ENCODE measurements around the gene ASGR2. TPM values are rescaled to one million over a fixed set of nuclear protein-coding genes. Genes with fewer than 3 reads are reported as not detected.
"Not testable (repeated sequence)": the region's sequence is repeated elsewhere in the genome, so short reads cannot be mapped to it uniquely, and the experiment has no call there.

Gene ASGR2
- polyA plus RNA-seq, 3 donors, result 0.89 to 2.6 (median 2.1) TPM

DNA sequence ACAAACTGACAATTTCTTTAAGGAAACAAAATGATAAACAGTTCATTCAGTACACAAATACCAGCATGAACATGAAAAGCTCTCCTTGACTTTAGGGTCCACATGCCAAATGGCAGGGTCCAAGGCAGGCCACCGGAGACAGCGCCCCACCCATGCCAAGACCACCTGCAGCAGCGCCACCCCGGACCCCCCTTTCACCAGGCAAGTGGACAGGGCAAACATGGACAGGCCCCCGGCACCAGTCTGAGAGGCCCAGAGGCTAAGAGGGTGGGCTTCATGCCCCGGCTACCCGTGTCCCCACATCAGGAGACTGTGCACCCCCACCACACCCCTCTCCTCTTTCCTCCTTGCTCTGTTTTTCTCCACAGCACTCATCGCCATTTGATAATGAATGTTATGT is 14.7 kb upstream of the ASGR2 start:
- DNase-seq (ENCODE audit: extremely low read depth in 1 of 11, low read depth in 9 of 11, low spot score in 4 of 11), result no peak

DNA sequence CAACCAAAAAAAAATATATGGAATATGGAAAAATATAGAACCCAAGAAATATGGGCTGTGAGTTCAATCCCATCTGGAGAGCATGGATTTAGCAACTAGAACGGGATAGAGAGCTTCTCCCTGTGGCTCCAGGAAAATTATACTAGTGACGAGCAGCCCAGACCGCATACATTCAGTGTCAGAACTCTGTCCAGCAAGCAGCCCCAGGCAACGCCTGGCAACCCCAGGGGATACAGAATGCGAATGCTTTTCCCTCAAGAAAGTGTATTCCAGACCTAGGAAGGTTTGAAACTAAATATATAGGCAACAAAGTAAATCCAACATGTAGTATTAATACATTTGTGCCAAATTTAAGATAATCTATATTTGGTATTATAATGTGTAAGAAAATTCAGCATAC is 13.5 kb upstream of the ASGR2 start:
- no peak for DNase-seq (ENCODE audit: extremely low read depth in 1 of 11, low read depth in 9 of 11, low spot score in 4 of 11)

DNA sequence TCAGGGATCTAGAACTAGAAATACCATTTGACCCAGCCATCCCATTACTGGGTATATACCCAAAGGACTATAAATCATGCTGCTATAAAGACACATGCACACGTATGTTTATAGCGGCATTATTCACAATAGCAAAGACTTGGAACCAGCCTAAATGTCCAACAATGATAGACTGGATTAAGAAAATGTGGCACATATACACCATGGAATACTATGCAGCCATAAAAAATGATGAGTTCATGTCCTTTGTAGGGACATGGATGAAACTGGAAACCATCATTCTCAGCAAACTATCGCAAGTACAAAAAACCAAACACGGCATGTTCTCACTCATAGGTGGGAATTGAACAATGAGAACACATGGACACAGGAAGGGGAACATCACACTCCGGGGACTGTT is 12.9 kb upstream of the ASGR2 start:
- DNase-seq (ENCODE audit: extremely low read depth in 1 of 11, low read depth in 9 of 11, low spot score in 4 of 11), result not testable (repeated sequence)

DNA sequence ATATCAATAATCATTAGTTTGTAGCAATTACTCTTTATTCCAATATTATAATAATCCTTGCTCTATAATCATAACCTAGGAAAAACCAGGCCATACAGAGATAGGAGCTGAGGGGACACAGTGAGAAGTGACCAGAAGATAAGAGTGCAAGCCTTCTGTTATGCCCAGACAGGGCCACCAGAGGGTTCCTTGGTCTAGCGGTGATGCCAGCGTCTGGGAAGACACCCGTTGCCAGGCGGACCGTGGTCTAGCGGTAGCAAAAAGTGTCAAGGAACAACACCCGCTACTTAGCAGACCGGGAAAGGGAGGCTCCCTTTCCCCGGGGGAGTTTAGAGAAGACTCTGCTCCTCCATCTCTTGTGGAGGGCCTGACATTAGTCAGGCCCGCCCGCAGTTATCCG is 11.8 kb upstream of the ASGR2 start:
- not testable (repeated sequence) for DNase-seq (ENCODE audit: extremely low read depth in 1 of 11, low read depth in 9 of 11, low spot score in 4 of 11)

- no peak for DNase-seq (ENCODE audit: extremely low read depth in 1 of 11, low read depth in 9 of 11, low spot score in 4 of 11)
Measured at GRCh38 chr17:7124923-7125322, 10.3 kb upstream of the ASGR2 start.

DNA sequence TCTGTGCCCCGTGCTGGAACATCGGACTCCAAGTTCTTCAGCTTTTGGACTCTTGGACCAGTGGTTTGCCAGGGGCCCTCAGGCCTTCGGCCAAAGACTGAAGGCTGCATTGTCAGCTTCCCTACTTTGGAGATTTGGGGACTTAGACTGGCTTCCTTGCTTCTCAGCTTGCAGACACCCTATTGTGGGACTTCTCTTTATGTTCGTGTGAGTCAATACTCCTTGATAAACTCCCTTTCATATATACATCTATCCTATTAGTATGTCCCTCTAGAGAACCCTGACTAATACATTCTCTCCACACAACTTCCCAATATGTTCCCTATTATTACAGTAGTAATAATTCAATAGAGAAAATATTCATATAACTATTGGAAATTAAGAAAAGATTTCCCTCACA is 9.2 kb upstream of the ASGR2 start:
- no peak for DNase-seq (ENCODE audit: extremely low read depth in 1 of 11, low read depth in 9 of 11, low spot score in 4 of 11)

DNA sequence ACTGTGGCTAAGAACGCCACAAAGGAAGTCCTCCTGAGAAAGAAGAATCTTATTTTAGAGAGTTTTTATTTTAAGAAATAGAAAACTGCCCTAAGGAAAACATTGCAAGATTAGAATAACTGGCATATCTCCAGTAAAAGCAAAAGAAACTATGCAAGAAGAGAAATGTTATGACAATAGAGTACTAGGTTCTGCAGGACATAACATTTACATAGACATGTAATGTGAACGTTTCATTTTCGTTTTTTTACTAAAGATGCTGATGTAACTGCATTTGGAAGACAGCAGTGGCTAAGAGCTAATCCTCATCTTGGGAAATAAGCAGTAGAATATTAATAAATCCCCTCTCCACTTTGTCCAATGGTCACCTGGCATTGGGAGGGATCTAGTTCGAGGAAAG is 7.8 kb upstream of the ASGR2 start:
- DNase-seq (ENCODE audit: extremely low read depth in 1 of 11, low read depth in 9 of 11, low spot score in 4 of 11), result no peak

DNA sequence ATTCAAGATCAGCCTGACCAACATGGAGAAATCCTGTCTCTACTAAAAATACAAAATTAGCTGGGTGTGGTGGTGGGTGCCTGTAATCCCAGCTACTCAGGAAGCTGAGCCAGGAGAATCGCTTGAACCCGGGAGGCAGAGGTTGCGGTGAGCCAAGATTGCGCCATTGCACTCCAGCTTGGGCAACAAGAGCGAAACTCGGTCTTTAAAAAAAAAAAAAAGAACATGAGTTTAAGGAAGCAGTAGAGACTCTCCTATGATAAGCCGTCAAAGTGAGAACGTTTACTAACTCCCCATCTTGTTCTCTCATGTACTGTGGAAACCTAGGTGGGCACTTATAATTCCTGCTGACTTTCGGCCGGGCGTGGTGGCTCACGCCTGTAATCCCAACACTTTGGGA is 6.0 kb upstream of the ASGR2 start:
- not testable (repeated sequence) for DNase-seq (ENCODE audit: extremely low read depth in 1 of 11, low read depth in 9 of 11, low spot score in 4 of 11)

DNA sequence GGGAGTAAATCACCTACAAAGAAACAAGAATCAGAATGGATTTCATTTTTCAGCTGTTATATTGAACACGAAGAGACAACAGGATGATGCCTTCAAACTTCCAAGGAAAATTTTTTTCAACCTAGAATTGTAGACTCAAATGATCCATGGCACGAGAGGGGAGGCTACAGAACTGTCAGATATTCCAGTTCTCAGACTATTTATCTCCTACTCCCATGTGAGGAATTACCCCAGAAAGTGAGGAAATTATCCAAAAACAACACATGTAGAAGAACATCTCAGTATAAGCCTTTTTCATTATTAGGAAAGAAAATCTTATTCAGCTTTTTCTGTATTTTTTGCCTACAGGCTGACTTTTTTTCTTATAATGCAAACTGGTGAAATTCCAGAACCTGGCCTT is 5.5 kb upstream of the ASGR2 start:
- no peak for DNase-seq (ENCODE audit: extremely low read depth in 1 of 11, low read depth in 9 of 11, low spot score in 4 of 11)

DNA sequence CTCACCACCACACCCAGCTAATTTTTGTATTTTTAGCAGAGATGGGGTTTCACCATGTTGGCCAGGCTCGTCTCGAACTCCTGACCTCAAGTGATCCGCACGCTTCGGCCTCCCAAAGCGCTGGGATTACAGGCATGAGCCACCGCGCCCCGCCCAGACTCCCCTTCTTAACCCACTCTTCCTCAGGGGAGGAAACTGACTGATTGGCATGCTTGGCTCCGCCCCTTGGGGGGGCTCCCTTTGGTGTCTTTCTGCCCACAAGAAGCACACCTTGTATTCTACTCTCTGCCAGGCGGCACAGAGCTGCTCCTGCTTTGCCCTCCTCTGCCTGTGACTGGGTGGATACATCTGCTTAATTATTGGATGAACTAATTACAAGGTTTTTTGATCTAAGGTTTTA is 4.7 kb upstream of the ASGR2 start:
- DNase-seq (ENCODE audit: extremely low read depth in 1 of 11, low read depth in 9 of 11, low spot score in 4 of 11), result no peak

DNA sequence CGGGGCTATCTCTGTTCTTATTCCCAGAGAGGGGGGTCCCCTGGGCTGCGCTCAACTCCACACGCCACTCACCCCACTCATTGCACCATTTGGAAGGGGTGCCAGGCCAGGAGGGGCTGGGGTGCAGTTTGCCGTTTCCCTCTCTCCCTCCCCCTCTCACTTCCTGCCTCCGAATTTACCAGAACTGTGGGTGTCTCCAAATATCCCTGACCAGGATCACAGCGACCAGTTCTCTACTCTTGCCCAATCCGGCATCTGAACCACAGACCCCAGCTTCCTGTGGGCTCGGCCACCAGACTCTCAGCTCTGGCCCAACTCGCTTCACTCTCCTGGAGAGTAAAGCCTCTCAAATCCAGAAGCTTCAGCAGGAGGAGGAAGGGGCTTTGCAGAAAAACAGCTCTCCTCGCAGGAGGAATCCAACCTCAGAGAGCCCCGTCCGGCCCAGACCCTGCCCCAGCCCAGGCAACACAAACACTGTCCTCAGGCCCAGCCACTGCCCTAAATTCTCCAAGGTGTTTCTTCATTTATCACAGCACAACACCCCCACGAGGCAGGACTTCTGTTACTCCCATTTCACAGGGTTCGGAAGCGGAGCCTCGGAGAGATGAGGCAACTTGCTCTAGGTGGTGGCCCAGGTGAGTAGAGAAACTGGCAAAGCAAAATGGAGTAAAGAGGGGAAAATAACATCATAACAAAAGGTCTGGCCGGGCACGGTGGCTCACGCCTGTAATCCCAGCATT is 423 bp upstream of the ASGR2 start:
- no peak for DNase-seq (ENCODE audit: extremely low read depth in 1 of 11, low read depth in 9 of 11, low spot score in 4 of 11)

- no peak for DNase-seq (ENCODE audit: extremely low read depth in 1 of 11, low read depth in 9 of 11, low spot score in 4 of 11)
Measured at GRCh38 chr17:7113273-7114071, 1.1 kb downstream of the ASGR2 start.

DNA sequence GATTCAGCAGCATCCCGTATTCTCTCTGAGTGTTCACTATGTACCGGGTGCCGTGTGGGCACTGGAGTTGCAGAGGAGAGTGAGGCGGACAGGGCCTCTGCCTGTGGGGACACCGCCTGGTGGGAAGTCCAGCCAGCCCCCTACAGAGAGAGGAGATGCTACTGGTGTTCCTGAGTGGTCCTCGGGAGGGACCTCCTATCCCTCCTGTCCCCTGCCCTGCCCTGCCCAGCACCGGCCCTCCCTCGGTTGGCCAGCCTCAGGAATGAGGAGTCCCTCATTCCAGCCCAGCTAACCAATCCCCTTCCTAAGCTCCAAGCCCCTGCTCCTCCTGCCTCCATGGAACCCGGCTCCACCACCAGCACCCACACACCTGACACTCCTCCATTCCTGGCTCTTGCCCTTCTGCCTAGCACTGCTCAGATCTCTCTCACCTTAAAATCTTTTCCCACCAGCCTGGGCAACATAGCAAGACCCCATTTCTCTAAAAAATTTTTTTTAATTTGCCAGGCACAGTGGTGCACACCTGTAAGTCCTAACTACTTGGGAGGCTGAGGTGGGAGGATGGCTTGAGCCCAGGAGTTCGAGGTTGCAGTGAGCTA is 2.0 kb downstream of the ASGR2 start:
- no peak for DNase-seq (ENCODE audit: extremely low read depth in 1 of 11, low read depth in 9 of 11, low spot score in 4 of 11)

DNA sequence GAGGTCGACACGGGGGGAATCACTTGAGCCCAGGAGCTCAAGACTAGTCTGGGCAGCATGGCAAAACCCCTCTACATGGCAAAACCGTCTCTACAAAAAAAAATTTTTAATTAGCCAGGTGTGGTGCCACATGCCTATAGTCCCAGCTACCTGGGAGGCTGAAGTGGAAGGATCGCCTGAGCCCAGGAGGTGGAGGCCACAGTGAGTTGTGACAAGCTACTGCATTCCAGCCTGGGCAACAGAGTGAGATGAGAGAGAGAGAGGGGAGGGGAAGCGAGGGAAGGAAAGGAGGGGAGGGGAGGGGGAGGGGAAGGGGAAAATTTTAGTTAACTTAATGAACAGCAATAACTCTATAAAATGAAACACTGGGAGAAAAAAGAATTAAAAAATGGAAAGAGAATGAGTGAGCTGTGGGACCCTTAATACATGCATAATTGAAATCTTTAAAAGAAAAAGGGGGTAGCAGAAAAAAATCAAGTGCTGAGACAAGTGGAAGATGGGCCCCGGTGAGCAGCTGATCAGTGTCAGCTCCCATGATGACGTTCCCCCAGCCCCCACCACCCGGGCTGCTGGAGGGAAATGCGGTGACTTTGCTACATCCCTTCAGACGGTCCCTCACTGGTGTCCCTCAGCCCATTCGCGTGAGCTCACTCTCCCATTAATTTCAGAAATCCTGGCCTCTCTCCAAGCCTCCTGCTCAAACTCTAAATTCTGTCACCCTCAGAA is 2.7 kb downstream of the ASGR2 start:
- peak in 1 of 11 donors; percentile 19 for DNase-seq (ENCODE audit: extremely low read depth in 1 of 11, low read depth in 9 of 11, low spot score in 4 of 11)

GRCh38 chr17:7110617-7111306 is 3.9 kb downstream of the ASGR2 start:
- DNase-seq (ENCODE audit: extremely low read depth in 1 of 11, low read depth in 9 of 11, low spot score in 4 of 11), result no peak

DNA sequence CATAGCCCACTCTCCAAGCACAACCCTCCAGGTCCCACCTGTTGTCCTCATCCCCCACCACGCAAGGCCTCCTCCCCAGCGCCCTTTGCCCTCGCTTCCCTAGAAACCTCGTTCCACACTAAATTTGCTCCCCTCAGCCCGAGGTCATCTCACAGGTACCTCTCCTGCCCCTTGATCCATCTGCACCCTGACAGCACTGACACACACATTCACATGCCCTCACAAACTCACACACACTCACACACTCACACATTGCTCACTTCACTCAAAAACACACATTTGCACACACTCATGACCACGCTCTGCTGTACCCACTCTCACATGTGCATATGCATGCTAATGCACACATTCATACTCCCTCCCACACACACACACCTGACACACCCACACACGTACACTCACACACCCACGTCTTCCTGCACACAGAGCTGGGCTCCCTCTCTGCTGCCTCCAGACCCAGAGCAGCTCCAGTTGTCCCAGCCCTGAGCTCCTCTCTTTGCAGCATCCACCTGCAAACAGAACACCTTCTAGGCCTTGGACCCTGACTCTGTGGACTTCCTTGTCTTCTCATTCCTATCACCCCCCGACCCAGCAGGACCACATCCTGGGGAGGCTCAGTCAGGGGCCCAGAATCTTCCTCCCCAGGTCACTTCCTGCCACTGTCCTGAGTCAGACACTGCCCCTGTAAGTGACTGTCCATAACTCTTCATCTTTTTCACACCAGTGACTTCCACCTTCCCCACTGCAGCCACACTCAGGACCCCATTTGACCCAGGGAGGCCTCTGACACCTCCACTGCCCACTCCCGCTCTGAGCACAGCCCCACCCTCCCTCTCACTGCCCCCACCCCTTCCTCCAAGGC is 4.9 kb downstream of the ASGR2 start:
- DNase-seq (ENCODE audit: extremely low read depth in 1 of 11, low read depth in 9 of 11, low spot score in 4 of 11), result no peak

GRCh38 chr17:7108981-7109380 is 5.6 kb downstream of the ASGR2 start:
- DNase-seq (ENCODE audit: extremely low read depth in 1 of 11, low read depth in 9 of 11, low spot score in 4 of 11), result no peak

- DNase-seq (ENCODE audit: extremely low read depth in 1 of 11, low read depth in 9 of 11, low spot score in 4 of 11), result no peak
Measured at GRCh38 chr17:7108560-7108925, 6.1 kb downstream of the ASGR2 start.
